HG02943 (cell line): ENCODE results near the gene CUTC.
"Not testable (repeated sequence)": the region's sequence is repeated elsewhere in the genome, so short reads cannot be mapped to it uniquely, and the experiment has no call there.

Experiments used
- ATAC-seq: cut with Tn5 transposase; IDR thresholded peaks from one replicate; pipeline ENCODE4 v1.9.1; 2021; ENCODE audit warnings: mild to moderate bottlenecking, low read depth, moderate library complexity; ENCODE audit not compliant: unreplicated experiment

CUTC gene, protein sequence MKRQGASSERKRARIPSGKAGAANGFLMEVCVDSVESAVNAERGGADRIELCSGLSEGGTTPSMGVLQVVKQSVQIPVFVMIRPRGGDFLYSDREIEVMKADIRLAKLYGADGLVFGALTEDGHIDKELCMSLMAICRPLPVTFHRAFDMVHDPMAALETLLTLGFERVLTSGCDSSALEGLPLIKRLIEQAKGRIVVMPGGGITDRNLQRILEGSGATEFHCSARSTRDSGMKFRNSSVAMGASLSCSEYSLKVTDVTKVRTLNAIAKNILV

DNA sequence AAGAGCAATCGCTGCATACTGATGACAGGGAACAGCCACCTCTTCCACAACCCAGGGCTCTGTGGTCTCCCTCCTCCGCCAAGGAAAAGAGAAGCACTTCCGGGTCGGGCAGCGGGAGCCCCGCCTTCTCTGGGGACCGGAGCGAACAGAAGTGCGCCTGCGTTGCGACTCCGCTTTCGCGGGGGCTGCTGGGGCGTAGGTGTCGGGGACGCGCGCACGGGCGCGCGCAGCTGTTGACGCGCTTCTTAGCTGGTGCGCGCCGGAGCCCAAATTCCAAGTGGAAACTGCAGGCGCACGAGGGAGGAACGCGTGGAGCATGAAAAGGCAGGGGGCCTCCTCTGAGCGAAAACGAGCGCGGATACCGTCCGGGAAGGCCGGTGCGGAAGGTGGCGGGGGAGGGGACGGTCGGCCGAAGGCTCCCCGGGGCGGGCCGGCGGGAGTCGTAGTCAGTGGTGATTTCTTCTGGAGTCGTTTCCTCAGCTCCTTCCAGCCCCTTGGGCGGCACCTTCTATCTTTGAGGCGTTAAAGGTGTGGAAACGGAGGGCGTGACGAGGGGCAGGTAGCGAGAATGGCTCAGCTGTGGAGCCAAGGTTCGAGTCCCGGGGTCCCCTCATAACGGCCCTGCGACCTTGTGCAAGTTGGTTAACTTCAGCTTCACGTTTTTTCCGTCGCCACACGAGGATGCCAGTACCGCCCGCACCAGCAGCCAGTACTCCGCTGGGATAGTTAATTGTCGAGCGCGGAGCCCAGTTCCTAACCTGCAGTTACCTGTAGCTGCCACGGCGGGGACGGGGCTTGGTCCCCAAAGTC is at the start of gene CUTC, which contains the start of gene COX15:
Gene CUTC, plus strand, starts transcription at position 202 of the 810 bp plus-strand sequence. Its CDS starts 115 bp downstream, at position 317.
Gene COX15, minus strand, starts transcription at position 95 of the 810 bp plus-strand sequence. Its CDS starts 78 bp downstream, at position 17.
- peak; percentile 77 for ATAC-seq

DNA sequence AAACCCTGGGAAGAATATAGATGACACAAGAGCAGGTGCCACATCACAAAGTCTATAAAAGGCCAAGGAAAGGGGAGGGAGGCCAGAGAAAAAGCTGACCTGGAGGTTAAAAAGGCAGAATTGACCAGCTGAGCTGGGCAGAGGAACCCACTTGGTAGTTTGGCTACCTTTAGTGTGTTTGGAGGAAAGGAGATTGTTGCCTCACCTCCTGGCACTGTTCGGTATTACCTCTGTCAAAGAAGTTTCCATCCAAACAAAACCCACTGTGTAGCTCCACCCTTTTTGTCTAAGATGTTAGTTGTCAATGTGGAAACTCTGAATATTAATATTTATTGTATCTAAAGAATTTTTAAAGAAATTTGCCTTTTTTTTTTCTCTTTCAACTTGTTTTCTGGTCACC is 49.3 kb upstream of the CUTC start:
- no peak for ATAC-seq

DNA sequence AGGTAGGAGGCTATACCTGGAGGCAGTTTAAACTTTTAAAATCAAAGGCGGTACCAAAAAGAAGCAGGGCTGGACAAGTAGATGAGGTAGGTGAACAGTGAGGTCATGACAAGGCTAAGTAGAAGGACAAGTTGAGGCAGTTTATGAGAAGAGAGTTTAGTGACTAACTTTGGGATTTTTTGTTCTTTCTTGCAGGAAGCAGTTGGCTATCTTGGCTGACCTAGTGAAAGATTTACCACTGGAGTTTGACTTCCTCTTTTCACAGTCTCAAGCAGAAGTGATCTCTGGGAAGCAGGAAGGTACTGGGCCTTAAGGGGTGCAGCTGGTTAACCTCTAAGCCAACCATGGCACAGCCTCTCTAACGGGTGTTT is 46.5 kb upstream of the CUTC start:
- peak; percentile 85 for ATAC-seq

DNA sequence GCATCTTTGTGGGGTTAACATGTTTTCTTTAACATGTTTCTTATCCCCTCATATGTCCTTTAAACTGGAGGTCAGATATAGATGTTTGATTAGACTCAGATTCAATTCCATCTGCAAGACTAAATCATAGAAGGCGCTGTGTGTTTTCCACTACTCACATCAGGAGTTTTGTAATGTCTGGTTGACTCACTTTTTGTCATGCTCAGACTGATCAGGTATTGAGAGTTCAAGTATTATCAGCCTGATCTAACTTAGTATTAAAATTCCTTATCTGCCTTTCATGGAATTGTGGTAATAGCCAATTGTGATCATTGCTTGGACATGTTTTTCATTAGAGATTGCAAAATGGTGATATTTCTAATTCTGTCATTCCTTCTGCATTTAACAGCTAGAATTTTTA is 42.6 kb upstream of the CUTC start:
- no peak for ATAC-seq

DNA sequence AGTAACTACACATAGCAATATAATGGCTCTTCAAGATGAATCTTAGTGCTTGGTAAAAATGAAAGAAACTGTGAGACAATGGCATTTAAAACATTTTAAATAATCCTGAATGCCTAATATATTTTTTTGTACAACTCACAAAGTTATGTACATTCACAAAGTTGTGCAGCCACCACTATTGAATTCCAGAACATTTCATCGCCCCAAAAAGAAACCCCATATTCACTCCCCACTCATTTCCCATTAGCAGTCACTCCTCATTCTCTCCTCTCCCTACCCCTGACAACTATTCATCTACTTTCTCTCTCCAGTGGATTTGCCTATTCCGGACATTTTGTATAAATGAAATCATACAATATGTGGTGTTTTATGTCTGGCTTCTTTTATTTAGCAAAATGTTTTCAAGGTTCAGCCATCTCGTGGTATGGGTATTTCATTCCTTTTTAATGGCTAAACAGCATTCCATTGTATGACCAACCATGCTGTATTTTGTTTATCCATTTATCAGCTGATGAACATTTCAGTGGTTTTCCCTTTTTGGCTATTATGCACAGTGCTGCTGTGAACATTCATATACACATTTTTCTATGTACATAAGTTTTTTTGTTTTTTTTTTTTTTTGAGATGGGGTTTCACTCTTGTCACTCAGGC is 38.0 kb upstream of the CUTC start:
- no peak for ATAC-seq

DNA sequence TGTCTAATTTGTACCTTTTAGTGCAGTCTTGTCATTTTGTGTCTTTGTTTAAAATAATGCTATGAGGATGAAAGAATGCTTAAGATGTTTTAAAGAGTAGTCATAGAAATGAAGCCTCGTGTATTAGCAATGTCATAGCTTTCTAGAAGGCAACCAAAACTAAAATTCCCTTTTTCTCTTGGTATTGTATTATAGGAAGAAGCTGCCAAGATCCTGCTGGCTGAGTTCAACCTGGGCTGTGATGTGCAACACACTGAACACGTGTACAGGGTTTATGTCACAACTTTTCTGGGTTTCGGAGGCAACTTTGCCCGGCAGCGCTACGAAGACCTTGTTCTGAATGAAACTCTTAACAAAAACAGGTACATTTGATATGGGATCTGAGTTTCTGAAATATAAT is 36.3 kb upstream of the CUTC start:
- ATAC-seq: no peak

DNA sequence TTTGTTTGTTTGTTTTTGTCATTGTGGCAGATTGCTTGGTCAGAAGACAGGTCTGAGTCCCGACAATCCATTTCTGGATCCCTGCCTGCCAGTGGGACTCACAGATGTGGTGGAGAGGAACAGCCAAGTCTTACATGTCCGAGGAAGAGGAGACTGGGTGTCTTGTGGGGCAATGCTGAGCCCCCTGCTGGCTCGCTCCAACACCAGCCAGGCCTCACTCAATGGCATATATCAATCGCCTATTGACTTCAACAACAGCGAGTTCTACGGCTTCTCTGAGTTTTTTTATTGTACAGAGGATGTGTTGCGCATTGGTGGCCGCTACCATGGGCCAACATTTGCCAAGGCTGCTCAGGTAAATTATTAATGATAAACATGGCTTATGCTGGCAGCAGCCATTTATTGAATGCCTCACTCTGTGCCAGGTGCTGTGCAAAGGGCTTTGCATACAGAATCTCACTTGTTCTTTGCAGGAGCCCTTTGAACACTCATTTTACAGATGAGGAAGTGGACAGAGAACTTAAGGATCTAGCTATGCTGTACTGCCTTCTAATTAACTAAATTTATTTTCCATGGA is 33.4 kb upstream of the CUTC start:
- no peak for ATAC-seq

DNA sequence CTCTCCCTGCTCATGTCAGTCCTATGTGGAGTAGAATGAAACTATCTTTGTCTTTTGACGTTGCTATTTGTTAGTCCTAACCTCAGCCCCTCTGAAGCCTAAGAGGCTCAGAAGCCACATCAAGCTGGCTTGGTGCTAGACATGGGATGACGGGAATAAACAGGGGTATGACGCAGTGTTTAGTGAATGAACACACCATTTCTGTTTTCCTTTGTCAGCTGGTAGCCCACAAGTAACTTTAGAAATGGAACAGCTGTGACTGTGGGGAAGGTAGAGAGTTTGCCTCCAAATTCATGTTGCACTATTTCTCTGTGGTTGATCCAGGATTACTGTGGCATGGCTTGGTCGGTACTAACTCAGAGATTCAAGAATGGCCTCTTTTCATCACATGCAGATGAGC is 31.4 kb upstream of the CUTC start:
- no peak for ATAC-seq

DNA sequence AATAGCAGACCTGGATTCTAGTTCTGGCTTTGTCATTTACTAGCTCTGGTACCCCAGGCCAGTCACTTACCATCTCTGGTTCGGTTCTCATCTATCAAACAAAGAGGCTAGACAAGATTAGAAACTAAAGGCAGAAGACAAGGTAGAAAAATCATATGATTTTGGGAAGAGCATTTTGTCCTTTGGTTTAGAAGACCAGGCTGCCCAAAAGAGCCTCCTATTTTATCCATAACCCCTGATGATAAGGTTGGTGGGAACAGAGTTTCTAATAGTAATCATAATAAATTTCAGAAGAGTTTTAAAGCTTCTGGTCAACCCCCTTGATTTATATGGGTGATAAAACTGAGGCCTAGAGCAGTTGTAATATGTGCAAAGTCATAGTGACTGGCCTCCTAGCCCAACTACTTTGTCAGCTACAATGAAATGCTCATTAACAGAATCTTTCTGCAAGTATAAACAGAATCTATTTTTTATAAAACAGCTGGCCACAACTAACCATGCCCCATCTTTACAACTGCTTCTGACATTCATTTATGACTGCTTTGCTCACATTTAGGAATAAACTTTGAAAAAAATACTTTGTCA is 23.5 kb upstream of the CUTC start:
- no peak for ATAC-seq

DNA sequence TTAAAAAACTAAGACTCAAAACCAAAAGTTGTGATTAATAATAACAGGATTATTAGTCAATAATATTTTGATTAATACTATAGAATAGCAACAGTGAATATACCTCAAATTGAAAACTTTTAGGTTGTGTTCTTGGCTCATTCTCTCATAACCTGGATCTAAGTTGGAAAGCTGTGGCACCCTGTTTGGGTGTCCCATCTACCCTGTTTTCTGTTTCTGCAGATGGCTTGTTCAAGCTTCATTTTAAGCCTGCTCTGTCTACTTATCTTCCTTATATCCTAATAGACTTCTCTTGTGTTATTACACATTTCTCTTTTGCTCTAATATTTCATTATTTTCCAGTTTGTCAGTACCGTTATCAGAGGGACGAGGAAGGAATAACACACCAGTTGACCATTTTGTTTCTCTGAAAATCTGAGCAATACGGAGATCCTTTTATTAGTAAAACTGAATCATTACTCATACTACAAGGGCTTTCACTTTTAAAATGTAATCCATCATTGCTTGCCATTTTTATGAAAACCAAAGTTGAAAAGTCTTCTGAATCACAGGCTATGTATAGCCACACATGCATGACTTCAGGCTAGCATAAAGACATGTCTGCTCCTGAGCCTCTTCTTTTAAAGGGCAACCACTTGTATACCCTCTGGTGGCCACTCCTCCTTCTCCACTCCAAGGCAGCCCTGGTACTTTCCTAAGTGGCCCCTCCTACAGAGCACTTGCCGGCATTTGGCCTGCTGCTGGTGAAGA is 22.4 kb upstream of the CUTC start:
- ATAC-seq: no peak

DNA sequence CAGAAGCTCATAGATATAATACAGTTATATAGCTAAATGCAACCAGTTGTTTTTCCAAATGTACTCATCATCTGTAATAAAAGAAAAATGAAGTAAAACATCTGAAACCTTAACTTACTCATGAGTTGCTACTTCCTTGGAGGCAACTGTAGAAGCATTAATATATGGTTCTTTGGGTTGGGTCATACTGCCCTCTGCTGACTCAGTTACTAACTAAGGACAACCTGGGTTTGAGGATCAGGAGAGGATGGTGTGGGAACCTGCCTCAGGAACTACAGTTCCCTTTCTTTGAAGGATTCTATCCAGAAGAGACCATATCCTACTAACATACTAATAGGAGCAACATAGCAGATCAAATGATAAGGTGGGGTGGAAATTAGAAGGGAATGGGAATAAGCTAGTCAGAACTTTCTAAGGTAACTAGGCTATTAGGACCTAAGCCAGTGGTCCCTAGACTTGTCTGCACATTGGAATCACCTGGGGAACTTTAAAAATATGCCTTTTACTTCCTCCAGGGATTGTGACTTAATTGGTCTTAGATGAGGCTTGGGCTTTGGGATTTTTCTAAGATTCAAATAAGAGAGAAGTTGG is 20.8 kb upstream of the CUTC start:
- ATAC-seq: no peak

DNA sequence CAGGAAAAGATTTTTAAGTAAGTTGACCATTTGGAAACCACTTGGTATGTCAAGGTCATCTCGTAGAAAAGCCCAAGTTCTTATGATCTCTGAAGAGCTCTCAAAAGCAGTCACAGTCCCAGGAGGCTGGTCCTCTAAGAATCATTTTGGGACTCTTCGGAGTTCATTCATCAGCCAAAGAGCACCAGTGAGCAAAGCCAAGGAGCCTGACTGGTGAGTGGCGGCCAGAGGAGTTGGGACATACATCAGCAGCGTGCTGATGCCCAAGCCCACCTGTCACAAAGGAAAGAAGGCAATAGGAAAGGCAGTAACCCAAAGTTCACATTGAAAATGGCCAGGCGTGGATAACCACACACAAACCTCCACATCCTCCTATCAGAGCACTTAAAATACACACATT is 17.6 kb upstream of the CUTC start:
- no peak for ATAC-seq

DNA sequence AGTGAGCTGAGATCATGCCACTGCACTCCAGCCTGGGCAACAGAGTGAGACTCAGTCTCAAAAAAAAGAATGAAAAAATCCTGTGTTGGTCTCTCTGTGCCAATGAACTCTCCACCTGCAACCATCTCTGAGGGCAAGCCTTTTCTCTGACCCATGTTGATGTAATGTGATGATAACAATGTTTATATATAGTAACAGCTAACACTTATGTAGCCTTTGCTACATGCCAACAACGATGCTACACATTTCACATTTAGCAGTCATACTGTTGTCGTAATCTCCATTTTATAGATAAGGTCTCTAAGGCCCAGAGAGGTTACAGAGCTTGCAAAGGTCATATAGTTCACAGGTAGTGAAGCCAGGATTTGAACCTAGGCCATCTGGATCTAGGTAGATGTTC is 11.6 kb upstream of the CUTC start:
- ATAC-seq: no peak

DNA sequence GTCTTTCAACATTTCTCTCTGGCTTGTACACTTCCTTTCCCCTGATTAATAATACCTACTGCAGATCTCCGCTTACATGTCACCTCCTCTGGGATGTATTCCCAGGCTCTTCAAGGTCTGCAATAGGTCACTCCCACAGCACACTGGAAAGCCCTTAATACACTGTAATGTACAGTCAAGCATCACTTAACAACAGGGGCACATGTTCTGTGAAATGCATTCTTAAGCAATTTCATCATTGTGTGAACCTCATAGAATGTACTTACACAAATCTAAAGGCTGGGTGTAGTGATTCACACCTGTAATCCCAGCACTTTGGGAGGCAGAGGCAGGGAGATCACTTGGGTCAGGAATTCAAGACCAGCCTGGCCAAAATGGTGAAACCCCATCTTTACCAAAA is 2.0 kb upstream of the CUTC start:
- no peak for ATAC-seq

DNA sequence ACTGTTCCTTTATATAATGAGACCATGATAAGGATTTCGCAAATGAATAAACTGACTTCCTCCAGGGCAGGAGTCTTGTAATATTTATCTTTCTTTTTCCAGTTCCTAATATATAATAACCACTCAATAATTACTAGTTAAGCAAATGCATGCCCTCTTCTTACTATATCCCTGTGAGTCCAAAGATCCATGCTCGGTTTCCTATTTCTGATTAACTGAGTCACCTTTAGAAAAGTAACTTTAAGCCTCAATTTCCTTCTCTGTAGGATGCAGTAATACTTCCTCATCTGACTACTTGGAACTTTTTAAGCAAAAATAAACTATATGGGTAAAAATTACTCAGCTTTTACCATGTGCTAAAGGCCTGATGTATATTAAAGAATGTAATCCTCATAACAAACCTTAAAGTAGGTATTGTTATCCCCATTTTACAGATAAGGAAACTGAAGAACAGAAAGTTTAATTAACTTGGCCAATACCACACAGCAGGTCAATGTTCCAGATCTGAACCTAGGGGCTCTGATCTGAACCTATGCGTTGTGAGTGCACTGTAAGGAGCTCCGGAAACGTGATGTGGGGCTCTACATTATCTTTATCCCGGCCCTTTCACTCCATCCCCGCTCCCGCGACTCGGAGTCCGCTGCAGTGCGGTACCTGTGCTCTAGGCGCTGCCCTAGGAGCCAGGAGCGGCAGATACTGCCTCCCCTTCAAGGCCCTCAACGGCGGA is 565 bp upstream of the CUTC start:
- no peak for ATAC-seq

DNA sequence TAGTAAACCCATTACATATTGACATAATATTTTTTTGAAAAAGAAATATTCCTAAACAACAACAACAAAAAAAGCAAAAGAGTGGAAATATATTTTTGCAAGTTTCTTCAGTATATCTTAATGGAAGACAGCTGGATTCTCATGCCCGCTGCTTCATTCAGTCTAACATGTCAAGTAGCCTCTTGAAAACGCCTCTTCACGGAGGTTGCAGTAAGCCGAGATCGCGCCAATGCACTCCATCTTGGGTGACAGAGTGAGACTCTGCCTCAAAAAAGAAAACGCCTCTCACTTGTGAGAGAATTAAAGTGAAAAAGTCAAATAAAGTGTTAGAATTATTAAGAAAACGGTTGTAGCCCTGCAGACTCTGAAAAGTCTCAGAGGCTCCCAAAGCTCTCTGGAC is 1.3 kb downstream of the CUTC start:
- no peak for ATAC-seq

DNA sequence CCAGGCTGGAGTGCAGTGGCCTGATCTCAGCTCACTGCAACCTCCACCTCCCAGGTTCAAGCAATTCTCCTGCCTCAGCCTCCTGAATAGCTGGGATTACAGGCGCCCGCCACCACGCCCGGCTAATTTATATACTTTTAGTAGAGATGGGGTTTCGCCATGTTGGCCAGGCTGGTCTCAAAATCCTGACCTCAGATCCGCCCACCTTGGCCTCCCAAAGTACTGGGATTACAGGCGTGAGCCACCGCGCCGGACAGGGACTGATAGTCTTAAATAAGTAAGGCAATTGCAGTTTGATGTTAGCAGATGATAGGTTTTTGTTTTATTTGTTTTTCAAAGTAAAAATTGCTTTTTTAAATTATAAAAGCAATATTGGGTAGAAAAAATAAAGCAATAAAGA is 2.1 kb downstream of the CUTC start:
- ATAC-seq: not testable (repeated sequence)

DNA sequence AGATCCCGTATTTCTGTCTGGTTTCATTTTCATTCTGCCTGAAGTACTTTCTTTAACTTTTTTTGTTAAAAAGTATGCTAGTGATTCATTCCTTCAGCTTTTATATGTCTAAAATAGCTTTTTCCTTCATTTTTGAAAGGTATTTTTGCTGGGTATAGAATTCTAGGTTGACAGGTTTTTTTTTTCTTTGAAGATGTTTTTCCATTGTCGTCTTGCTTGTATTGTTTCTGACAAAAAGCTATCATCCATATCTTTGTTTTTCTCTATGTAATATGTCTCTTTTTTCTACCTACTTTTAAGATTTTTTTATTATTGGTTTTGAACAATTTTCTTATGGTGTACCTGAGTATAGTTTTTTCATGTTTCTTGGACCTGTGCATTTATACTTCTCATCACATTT is 8.2 kb downstream of the CUTC start:
- ATAC-seq: no peak

DNA sequence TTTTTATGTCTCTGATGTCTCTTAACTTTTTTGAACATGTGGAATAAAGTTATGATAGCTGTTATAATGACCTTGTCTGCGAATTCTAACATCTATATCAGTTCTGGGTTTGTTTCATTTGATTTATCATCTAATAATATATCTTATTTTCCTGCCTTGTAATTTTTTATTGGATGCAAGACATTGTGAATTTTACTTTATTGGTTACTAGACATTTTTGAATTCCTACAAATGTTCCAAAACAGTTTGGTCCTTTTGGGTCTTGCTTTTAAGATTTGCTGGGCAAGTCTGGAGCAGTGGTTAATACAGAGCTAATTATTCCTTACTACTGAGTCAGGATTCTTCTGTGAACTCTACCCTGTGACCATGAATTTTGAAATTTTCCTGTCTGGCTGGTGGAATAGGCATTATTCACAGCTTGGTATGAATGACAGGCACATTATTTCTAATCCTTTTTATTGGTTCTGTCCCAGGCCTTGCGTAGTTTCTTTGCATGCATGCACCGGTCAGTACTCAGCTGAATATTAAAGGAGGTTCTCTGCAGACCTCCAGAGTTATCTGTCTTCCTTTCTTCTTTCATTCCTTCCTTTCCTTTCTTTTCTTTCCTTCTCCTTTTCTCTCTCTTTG is 9.0 kb downstream of the CUTC start:
- no peak for ATAC-seq
